HEK293T (cell line): ENCODE data around the gene NCKIPSD.

Experiments used
- BHLHE40 ChIP-seq: fragments of 450-650 bp; IDR thresholded peaks from 2 replicates; pipeline ENCODE4 v1.6.1; 2016; ENCODE audit warnings: mild to moderate bottlenecking, moderate library complexity, borderline replicate concordance
- ELF4 ChIP-seq: fragments of 450-650 bp; IDR thresholded peaks from 2 replicates; pipeline ENCODE4 v1.6.1; 2017; ENCODE audit warnings: antibody characterized with exemption
- FOXA1 ChIP-seq: fragments of 450-650 bp; IDR thresholded peaks from 2 replicates; pipeline ENCODE4 v1.6.1; 2016; ENCODE audit warnings: mild to moderate bottlenecking
- FOXM1 ChIP-seq: fragments of 450-650 bp; IDR thresholded peaks from 2 replicates; pipeline ENCODE4 v1.6.1; 2017; ENCODE audit warnings: mild to moderate bottlenecking, borderline replicate concordance
- L3MBTL2 ChIP-seq: fragments of 450-650 bp; conservative IDR thresholded peaks from 2 replicates; pipeline ENCODE4 v1.6.1; 2016; ENCODE audit warnings: mild to moderate bottlenecking
- NFRKB ChIP-seq: fragments of 450-650 bp; IDR thresholded peaks from 2 replicates; pipeline ENCODE4 v1.6.1; 2016; ENCODE audit warnings: mild to moderate bottlenecking, moderate library complexity
- SP1 ChIP-seq: fragments of 450-650 bp; IDR thresholded peaks from 2 replicates; pipeline ENCODE4 v1.6.1; 2017
- SUZ12 ChIP-seq: fragments of 450-650 bp; IDR thresholded peaks from 2 replicates; pipeline ENCODE4 v1.6.1; 2016; ENCODE audit warnings: mild to moderate bottlenecking
- TF ChIP-seq, protein P1 (sequence below): fragments of 450-650 bp; IDR thresholded peaks from 2 replicates; pipeline ENCODE4 v1.6.1; 2016

DNA sequence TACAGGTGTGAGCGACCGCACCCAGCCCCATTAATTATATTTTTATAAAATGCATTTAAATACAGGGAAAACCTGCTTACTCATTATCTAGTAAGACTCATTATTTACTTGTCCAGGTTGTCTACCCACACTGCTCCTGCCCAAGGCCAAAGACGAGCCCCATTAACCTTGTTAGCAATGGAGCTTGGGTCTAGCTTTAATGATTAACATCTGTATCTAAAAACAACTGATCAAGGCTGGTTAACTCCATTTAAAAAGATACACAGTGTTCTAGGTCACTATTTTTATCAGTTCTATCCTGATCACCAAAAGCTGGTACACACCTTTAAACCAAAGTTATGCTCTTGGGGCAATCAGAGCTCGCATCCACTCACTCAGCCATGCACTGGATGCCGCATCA, 10.4 kb upstream of the NCKIPSD start:
- TF ChIP-seq L3MBTL2 (no peak), BHLHE40 (no peak), FOXA1 (no peak), SUZ12 (no peak), SP1 (no peak), NFRKB (no peak), ELF4 (no peak), FOXM1 (no peak)
- TF ChIP-seq, protein P1, sequence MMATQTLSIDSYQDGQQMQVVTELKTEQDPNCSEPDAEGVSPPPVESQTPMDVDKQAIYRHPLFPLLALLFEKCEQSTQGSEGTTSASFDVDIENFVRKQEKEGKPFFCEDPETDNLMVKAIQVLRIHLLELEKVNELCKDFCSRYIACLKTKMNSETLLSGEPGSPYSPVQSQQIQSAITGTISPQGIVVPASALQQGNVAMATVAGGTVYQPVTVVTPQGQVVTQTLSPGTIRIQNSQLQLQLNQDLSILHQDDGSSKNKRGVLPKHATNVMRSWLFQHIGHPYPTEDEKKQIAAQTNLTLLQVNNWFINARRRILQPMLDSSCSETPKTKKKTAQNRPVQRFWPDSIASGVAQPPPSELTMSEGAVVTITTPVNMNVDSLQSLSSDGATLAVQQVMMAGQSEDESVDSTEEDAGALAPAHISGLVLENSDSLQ: no peak
